HG03442 (cell line): ENCODE results near the gene LRIG1.

Source experiments
- ATAC-seq: cut with Tn5 transposase; IDR thresholded peaks from one replicate; pipeline ENCODE4 v1.9.1; 2021; ENCODE audit warnings: mild to moderate bottlenecking, moderate library complexity; ENCODE audit not compliant: unreplicated experiment

LRIG1 gene

DNA sequence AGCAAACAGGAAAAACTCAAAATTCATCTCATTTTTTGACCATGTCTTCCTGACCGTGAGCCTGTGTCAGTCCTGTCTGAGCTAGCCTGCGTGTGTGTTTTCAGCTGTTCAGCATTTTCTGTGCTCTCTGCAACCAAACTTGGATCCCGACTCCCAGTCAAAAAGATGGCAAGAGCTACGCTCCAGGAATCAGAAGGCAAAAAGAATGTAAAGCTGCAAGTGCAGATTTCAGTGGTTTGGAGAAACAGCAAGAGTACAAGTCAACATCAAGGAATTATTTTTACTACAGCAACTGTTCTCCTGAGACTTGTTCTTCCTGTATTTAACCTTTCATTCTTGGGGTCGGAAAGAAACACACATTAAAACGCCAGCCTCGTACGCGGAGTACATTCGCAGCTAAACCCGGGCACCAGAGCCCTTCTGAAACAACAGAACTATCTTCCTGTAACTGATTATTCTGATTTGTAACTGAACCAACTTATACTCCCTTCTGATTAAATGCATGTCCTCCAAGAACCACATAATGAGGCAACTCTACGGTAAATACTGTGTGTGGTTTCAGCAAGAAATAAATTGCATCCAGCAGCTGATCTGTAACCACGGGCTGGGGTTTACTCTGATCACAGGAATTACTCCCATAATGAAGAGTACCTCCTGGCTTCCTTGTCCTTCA lies 107.4 kb downstream of the LRIG1 start:
- ATAC-seq = no peak

DNA sequence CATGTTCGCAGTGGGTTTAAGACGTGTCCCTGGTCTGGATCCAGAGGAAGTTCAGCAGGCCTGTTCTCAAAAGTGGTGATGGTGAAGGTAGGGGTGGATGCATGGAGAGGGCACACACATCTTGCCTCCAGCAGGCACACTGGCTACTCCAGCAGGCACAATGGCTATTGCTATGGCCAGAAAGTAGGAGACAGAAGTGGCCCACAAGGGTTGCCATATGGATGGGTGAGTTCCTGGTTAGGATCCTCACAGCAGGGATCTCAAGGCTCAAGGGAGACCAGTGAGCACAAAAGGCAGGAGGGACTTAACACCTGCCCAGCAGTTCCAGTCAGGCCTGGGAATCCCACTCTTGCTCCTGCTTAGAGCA lies 107.9 kb downstream of the LRIG1 start:
- ATAC-seq = no peak

DNA sequence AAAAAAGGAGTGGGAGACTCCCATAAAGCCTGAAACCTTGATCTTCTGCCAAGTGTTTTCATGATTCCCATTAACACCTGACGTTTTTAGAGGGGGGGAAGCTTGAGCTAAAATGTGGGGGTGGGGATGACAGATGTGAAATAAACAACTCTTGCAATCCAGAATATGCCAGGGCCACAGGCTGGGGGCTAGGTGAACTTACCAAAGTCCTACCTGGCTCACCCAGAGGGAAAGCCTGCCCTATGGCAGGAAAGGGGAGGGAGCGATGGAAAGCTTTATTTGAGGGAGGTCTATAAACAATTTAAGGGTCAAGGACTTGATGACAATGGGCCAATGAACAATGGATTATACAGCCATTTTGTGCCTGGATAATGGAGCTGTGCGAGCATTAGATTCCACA lies 108.3 kb downstream of the LRIG1 start:
- no peak for ATAC-seq

DNA sequence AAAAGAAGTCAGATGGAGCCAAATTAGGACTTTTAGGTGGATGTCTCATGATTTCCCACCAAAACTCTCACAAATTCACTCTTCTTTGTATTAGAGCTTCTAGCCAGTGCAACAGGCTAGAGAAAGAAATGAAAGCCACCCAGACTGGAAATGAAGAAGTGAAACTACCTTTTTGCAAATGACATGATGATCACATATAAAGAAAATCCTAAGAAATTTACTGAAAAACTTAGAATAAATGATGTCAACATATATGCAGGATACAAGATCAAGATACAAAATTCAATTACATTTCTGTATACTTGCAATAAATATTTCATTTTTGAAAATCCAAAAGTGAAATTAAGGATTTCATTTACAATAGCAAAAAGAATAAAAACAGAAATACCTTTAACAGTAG lies 110.8 kb downstream of the LRIG1 start:
- ATAC-seq = peak; percentile 25

DNA sequence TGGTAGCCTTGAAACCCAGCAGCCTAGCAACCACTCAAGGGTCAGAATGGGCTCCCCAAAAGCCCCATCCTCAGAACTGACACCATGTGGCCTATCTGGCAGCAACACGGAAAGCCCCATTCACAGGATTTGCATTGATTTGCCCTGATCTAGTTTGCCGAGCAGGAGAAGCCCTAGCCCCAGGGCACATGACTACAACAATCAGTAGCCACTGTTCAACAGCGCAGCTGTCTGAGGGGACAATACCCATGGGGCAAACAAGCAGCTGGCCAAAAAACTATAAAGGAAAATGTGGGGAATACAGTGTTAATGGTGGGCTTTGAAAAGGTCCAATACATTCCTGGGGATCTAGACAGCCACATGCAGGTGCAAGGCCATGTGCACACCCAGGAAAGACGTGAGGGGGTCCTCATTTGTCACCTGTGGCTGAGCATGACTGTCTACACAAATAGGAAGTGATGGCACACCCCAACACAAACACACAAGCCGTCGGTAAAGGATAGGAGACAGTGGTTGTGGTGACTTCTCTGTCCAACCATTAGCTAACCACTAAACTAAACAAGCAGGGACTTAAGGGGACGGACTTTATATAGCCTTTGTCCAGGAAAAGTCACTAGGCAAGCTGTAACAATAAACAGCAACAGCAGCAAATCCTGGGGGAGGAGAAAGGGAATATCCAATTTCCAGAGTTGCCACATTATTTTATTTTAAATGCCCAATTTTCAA lies 113.7 kb downstream of the LRIG1 start:
- peak; percentile 52 for ATAC-seq

DNA sequence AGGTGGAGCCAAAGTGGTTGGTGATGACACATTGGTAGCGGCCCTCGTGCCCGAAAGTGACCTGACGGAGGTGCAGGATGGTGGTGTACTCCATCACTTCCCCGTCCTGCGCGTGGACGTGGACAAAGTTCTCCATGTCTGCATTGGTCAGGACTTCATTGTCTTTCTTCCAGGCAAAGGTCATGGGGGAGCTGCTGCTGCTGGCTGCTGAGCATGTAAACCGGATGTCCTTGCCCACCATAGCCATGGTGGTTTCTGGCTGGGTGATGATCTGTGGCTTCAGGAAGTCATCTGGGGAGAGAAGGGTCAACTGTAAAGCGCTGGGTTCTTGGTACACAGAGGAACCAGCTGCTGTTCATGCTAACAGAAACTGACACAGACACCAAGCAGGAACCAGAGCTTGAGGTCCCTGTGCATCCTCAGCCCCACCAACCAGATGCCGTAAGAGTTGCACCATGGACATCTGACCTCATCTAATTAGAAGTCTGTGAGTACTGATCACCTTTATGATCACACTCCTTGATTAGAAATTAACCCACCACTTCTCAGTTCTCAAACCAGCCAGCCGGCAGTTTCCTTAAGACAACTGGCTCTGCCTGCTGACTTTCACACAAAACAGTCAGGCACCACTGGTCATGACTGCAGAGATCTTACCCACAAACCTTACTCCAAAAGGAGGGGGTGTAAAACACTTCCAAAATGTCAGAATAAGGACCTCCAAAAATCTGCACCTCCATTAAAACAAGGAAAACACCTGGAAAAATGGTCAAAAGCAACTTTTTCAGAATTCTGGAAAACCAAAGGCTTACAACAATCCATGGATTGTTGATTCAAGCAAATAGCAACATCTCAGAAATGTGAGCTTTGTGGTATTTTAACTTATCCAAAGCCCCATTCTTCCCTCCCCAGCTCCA lies 114.6 kb downstream of the LRIG1 start:
- ATAC-seq = peak; percentile 81

DNA sequence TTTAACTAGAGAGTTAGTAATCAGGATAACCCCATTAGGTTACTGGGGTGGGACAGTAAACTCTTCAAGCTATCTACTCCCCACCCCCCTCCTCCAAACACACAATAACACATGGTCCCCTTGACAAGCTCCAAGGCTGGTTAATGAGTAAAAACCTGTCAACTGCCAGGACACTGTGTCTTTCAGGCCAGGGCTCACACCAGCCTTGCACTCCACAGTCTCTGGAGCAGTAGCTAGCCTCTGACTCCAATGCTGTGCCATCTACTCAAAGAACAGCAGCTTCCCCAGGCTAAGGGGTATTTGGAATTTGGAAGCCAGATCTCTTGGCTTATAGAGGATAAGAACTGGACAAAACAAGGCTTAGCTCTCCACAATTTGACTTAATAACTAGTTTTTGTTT lies 115.8 kb downstream of the LRIG1 start:
- no peak for ATAC-seq

DNA sequence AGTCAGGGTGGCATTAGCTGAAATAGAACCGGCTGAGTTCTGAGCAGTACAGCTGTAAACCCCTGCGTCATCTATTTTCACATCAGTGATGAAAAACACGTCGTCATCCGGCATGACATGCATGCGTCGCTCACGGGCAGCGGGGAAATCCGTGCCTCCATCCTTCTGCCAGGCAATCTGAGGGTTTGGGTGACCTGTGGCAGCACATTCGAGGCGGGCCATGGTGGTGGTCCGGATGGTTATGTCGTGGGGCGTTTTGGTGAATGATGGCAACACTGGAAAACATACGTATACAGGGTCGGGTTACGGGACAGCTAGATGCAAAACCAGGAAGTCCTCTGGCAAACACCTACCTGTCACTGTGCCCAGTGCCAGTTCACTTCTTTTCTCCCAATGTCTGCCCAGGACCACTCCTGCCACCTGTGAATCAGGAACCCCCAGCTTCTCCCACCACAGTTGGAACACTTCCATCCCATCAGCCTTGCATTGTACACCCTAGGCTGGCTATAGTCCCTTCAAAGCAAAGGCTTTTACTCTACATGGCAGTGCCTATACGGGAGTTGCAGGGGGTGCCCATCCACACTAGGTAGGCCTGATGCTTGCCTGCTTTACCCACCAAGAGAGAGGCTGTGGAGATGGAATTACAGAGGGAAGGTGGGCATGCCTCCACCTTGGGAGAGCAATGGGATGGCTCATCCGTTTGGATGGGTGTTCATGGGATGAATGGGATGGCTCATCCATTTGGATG lies 116.7 kb downstream of the LRIG1 start:
- no peak for ATAC-seq

DNA sequence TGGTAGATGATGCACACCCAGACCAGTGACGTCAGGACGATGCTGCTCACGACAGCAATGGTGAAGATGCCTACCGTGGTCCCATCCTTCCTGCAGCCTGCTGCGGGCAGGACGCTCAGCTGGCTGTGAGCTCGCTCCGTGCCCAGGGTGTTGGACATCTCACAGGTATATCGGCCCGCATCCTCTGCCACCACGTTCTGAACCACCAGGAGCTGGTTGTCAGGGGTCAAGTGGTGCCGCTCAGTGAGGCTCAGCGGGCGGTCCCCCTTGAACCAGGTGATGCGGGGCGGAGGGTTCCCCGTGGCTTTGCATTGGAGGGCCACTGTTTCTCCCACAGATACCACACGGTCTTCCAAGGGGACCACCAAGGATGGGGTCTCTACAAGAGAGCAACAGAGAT lies 117.8 kb downstream of the LRIG1 start:
- no peak for ATAC-seq

DNA sequence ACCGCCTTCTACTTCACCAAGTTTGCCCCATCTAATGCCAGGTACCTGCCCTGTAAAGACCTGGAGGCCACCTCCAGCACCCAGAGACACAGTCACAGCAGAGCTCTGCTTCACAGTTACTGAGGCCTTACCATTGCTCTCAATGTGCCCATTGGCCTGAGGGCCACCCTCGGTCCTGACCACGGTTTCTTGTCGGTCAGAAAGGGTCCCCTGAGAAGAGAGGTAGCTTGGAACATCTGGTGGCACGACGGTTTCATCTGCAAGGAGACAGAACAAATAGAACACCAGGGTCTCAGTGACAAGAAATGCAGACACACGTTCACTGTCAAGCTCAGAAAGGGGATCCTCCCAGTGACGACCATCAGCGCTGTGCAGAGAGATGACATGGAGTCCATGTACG lies 118.7 kb downstream of the LRIG1 start:
- no peak for ATAC-seq

DNA sequence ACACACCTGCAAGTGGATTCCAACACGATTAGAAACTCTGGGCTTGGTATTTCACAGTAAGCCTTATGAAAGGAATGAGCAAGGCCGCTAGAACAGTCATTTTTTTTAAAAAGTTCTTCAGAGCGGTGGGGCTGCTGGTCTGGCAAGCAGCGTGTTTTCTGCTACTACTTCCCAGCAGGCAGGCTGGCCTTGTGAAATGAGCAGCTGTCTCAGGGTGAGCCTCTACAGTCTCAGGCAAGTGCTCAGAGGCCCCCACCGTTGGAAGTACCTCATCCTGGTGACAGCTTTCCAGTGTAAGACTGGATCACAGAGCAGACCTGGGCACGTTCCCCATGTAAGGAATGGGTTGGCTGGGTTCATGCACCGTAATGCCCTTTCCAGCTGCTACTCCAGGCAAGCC lies 119.2 kb downstream of the LRIG1 start:
- ATAC-seq = no peak

DNA sequence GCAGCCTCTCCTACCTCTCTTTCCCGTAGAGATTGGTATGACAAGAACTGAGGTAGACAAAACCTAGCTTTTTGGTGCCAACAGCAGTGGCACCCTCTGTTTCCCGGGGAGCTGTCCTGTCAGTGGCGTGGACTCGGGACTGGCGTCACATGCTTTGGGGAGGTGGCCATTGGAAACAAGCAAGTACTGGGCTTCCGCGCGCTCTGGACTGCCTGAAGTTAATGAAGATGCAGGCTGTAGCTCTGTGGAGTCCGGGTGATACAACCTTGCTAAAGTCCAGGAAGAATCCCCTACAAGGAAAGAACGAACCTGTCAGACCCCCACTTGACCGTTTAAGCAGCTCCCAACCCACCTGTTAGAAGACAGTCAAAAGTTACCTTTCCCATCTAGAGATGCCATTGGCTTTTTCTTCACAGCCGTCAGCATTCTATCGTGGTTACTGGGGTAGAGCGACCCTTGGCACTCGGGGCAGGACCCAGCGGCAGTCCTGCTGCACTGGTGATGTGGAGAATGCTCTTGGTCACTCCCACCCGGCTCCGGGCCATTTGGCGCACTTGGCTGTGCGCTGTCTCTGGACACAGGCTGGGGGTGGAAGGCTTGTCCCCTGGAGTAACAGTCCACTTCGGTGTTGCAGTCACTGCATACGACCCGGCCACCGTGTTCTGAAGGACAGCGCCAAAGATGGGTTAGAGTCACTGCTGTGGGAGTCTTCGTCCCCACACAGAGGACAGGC lies 120.5 kb downstream of the LRIG1 start:
- ATAC-seq = no peak

DNA sequence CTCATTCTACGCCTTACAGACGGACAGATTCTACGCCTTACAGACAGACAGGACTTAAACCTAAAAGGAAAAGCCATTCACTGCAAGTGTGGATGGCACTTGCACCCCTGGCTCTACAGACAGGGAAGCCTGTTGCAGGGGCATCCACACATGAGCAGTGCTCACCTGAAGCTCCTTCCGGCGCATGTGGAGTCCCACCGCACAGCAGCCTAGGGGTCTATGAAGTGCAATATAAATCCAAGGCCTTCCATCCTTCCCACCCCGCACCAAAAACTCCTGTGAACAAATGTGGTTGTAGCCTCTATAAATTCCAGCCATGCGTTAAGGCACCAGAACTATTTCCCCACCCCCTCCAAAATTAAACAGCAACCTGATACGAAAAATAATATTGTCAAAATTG lies 121.3 kb downstream of the LRIG1 start:
- ATAC-seq = no peak

DNA sequence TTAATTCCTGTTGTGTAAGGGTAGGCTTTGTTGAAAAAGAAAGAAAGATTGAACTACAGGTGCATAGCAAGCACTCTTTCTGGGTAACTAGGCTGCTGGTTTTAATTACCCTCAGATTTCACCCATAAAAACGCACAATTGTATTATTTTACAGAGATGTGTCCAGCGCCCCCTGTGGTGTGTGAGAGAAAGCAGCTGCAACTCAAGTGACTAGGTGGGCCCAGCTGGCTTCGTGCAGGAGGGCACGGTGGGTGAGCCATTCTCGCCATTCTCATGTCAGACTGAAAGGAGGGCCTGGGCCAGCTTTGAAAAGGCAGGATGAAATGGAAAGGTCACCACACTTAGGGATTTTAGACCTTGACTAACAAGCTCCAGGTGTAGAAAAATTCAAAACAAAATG lies 122.6 kb downstream of the LRIG1 start:
- no peak for ATAC-seq

DNA sequence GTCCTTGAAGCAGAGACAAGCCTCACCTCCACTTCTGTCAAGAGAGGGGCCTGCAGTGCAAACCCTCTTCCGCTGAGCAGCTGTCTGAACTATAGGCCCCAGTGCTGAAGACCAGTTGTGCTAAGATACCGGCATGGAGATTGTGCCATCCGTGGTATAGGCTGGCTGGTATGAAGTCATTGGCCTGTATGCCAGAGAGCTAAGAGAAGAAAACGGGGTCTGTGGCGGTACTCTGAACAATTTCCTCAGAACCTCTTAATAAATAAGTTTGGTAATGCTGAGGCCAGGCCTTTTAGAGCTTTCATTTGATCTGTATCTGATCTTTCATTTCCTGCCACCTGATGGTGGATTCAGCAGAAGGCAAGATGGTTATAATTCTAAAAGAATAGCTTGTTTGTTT lies 123.0 kb downstream of the LRIG1 start:
- no peak for ATAC-seq

DNA sequence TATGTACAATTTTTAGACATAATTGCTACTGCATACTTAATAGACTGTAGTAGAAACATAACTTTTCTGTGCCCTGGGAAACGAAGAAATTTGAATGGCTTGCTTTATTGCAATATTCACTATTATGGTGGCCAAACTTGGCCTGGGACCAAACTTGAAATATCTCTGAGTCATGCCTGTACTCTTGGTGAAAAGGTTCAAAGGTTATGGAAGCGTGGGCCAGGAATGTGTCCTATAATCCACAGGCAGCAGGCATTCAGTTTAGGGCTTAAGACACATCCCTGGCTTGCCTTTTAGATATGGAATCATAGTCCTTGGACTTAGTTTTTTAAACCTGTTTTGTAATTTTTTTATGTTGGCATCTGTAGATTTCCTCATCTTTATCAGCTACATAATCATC lies 124.3 kb downstream of the LRIG1 start:
- no peak for ATAC-seq

DNA sequence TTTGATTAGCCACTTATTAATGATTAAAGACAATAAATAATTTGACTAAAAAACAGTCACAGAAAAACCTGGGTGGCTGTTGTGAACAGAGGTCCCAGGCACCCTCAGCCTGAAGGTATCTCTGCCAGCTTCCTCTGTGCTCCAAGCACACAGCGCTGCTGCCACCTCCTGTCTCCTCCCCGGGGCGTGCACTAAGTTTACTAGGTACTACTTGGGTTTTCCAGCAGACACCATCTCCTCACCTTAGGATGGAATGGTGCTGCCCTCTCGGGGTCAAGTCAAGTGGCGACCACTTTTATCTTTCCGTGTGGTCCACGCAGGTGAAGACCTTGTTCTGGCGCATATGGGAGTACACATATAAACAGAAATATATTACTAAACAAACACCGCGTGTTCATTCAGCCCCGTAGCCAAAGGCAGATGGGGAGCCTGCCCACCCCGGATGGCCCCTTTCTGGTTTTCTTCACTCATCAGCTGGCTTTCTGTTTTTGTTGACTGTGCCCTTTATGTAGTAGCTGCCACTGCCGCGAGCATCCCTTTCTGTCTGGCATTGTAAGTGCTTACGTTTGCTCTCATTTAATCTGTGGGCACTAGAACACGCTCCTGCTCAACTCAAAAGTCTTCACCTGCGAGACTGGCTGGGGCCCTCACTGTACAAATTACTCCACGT lies 128.0 kb downstream of the LRIG1 start:
- no peak for ATAC-seq

DNA sequence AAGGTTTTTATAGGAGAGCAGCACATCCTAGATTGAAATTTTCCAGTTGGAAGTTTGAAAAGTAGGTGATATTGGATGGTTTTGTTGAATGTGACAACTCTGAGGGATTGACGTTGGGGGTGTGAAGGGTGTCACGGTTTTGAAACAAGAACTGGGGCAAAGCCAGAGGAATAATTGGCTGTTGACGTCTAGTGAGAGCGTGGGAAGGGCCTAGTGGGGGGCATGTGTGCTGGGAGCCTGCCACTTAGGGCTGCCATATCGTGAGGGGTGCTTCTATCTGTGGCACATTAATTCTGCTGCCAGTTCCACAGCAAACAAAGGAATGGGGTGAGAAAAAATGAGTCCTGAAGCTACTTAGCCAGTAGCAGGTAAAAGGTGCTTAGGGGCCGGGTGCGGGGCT lies 129.4 kb downstream of the LRIG1 start:
- no peak for ATAC-seq

DNA sequence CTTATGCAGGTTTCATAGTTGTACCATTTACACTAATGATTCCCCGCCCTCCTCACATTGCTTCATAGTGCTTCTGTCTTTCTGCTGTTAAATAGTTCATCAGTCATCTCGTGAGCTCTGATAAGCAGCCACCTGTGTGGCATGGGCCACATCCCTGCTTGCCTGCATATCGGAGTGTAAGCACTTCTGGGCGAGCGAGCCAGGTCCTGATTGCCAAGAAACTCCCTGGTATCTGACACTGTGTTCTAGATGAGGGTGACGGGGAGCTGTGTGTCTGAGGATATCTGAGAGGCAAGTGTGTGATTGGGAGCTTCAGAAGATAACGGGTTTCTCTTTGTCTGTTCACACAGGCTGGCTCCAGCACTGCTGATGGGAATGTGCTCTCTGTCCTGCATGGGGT lies 130.6 kb downstream of the LRIG1 start:
- no peak for ATAC-seq

DNA sequence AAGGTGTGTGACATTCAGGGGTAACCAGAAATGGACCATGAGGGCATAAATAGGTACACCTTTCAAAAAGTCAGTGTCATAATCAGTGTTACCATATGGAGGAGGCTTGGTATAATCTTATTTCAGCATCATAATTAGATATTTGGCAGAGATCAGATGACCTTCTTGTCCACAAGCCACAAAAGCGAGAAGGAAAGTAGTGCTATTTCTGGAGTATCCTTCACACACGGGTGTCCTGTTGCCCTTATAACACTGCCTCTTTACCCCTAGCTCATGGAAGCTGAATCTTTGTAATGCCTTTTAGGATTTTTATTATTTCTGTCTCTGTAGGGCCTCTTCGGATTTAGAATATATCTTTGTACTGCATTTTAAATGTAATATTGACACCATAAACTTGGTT lies 132.8 kb downstream of the LRIG1 start:
- ATAC-seq = no peak
